ENCODE data around the gene FUCA1. TPM values are rescaled to one million over a fixed set of nuclear protein-coding genes. Genes with fewer than 3 reads are reported as not detected.
A peak's percentile ranks its signal among the peaks of the same experiment; 100 is the strongest.
"Not testable (repeated sequence)": the region's sequence is repeated elsewhere in the genome, so short reads cannot be mapped to it uniquely, and the experiment has no call there.

Gene FUCA1
- total RNA-seq = 40.6 TPM
- long read RNA-seq, transcript FUCA1-201 (8 exons, 2,047 nt) = major isoform, 227 of 235 reads
- long read RNA-seq, partial matches to known transcripts = 4 of 235 reads
- long read RNA-seq, other reads (novel, unspliced or antisense) = 4 of 235 reads

DNA sequence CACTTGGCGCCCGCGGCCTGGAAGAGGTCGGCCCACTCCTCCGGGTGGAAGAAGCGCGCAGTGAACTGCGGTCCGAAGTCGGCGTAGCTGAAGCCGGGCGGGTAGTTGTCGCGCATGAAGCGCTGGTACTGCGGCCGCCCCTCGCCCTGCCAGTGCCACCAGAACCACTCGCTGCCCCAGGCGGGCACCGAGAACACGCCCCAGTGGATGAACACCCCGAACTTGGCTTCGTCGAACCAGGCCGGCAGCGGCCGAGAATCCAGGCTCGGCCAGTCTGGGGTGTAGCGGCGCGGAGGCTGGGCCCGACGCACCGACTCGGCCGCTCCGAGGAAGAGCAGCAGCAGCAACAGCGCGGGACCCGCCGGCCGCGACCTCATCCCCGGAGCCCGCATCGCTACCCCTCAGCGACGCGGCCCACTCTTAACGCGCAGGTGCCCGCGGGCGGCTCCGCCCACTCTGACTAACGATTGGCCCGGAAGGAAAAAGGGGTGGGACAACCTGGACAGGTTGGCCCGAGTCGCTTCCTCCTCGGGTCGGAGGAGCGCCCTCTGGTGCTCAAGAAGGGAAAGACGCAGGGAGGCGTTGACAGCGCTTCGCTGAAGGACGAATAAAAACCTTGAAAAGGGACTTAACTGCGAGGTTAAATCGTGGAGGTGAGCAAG lies at the start of gene FUCA1:
Gene FUCA1 (minus strand): TSS at position 396 of the 662 bp plus-strand sequence. CDS start 4 bp downstream, at position 392.
- peak; percentile 95 for DNase-seq (ENCODE audit: low spot score)

DNA sequence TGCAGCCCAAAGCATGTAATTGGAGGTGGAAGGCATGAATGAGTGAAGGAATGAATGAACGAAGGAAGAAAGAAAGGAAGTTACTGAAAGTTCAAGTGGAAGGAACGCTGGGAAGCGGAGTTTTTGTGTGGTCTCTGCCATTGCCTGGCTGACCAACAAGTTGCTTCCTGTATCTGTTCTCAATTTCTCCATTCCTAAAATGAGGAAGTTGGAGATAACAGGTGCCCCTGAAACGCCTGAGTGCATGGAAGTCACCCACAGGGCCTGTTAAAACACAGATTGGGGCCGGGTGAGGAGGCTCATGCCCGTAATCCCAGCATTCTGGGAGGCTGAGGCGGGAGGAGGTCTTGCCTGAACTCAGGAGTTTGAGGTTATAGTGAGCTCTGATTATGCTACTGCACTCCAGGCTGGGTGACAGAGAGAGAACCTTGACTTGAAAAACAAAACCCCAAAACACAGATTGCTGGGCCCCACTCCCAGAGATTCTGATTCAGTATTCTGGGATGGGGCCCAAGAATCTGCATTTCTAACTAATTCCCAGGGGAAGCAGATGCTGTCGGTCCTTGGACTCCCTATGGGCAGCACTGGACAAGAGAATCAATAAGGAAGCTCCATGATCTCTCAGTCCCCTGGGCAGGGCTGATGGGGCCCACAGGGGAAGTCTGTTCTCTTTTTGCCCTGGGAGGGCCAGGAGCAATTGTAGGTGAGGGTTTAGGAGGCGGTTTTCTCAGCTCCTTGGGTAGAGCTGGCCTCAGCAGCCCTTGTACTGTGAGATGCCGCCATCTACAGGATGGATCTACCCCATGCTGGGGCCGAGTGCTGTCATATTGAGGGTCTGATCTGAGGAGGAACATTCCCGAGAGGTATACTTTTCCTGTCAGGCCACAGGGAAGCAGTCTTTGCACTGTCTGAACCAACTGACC lies 48.4 kb upstream of the FUCA1 start:
- DNase-seq (ENCODE audit: low spot score) = no peak

DNA sequence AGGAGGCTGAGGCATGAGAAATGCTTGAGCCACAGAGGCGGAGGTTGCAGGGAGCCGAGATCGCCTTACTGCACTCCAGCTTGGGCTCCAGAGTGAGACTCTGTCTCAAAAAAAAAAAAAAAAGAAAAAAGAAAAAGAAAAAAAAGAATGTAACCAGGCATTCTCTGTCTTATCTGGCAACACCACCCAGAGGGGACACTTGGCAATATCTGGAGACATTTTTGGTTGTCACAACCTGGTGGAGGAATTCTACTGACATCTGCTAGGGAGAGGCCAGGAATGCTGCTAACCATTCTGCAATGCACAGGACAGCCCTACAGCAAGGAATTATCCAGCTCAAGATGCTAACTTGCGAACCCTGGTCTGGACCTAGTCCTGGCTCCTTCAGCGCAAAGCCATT lies 47.4 kb upstream of the FUCA1 start:
- no peak for DNase-seq (ENCODE audit: low spot score)

DNA sequence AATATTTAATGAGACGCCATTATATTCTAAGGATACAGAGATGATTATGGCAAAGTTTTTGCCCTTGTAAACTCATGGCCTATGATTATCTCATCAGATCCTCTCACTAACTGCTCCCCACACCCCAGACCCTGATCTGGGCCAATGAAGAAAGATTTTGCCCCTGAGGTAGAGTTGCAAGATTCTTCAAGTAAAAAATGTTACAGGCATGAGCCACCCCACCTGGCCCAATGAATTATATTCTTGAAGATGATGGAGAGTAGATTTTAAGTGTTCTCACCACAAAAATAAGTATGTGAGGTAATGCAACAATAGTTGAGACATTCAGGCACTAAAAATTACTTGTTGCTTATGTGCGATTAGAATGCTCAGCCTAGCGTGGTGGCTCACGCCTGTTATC lies 46.8 kb upstream of the FUCA1 start:
- no peak for DNase-seq (ENCODE audit: low spot score)

DNA sequence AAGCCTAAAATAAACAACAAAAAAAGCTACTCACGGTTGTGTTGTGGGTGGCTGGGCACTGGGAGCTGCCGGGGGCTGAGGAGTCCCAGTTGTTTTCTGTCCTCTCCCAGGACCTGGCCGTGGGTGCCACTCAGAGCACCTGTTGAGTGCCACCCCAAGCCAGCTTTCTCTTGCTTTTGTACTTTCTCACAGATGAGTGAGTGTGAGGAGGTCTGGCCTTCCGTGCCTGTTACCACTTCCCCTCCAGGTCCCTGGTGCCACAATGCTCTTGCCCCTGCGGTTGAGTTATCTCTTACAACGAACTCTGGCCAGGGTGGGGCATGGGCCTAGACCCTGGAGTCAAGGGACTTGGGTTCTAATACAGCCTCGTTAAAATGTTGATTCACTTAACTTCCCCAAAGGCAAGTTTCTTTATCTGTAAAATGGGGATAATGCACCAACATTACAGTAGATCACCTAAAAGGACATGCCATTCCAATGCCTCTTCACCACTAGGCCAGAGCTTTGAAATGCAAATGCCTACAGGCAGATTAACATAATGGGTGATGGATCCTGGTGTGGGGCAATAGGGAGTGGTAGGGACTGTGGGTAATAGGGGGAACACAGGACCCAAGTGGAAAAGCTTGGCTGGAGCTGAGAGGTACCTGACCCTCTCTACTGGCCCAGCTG lies 45.3 kb upstream of the FUCA1 start, which contains the start of gene CNR2:
Gene CNR2 (minus strand): TSS at position 151 of the 669 bp plus-strand sequence. CDS start 37,745 bp downstream, outside the sequence.
- no peak for DNase-seq (ENCODE audit: low spot score)

DNA sequence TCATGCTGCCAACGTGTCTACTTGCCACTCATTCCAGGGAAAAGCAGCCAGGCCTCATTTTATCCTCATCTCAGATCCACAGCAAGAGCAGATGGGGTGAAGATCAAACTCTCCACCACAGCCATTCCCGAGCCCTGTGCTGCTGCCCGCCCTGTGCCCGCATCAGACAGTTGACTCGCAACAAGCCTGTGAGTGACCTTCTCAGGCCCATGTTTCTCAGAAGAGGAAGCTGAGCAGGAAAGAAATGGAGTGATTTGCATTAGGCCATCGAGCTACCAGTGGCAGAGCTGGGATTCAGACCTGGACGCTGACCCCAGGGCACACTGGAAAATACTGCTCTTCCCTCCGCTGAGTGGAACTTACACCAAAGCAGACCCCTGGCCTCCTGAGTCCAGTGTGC lies 43.8 kb upstream of the FUCA1 start:
- no peak for DNase-seq (ENCODE audit: low spot score)

DNA sequence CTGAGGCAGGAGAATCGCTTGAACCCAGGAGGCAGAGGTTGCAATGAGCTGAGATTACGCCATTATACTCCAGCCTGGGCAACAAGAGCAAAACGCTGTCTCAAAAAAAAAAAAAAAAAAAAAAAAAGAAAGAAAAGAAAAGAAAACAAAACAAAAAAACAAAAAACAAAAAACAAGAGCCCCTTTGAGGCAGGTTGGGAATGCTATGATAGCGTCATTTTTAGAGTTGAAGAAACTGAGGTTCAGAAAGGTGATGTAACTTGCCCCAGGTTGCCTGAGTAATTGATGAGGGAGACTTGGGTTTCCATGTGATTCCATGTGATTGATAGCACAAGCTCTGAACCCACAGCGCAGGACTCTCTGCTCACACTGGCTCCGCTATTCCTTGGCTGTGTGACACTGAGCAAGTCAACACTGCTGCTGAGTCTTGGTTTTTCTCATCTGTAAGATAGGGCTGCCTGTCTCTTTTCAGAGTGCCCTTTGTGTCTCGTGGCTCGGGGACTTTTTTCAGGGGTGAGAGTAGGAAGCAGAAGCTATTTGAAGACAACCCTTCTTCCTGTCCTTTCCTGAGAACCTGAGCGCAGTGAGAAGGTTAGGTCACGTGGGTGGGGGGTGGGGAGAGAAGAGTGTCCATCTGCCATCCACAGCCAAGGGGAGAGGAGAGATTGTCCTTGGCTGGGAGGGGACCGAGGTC lies 42.6 kb upstream of the FUCA1 start:
- no peak for DNase-seq (ENCODE audit: low spot score)

DNA sequence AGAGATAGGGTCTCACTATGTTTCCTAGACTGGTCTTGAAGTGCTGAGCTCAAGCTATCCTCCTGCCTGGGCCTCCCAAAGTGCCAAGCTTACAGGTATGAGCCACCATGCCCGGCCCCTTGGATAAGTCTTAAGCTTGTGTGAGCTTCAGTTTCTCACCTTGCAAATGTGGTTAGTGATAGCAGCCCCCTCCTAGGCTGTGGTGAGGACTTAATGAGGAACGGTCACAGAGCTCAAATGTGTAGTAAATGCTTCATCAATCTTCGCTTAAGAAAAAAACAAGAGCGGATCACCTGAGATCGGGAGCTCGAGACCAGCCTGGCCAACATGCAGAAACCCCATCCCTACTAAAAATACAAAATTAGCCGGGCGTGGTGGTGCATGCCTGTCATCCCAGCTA lies 42.1 kb upstream of the FUCA1 start:
- DNase-seq (ENCODE audit: low spot score) = no peak

DNA sequence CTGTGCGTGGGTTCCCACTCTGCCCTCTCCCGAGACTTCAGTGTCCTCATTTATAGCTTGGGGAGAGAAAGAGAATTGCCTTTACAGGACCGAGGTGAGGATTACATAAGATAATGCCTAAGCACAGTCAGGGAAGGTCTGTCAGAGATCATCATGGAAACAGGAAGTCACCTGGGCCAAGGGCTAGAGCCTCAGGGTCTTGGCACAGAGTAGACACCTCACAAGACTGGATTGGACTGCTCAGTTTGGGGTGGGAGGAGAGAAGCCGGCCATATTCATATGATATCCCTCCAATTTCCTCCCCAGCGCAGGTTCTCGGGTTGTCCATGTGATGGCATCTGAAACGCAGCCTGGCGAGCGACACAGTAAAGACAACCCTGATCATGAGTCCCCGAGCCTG lies 41.3 kb upstream of the FUCA1 start:
- DNase-seq (ENCODE audit: low spot score) = no peak

DNA sequence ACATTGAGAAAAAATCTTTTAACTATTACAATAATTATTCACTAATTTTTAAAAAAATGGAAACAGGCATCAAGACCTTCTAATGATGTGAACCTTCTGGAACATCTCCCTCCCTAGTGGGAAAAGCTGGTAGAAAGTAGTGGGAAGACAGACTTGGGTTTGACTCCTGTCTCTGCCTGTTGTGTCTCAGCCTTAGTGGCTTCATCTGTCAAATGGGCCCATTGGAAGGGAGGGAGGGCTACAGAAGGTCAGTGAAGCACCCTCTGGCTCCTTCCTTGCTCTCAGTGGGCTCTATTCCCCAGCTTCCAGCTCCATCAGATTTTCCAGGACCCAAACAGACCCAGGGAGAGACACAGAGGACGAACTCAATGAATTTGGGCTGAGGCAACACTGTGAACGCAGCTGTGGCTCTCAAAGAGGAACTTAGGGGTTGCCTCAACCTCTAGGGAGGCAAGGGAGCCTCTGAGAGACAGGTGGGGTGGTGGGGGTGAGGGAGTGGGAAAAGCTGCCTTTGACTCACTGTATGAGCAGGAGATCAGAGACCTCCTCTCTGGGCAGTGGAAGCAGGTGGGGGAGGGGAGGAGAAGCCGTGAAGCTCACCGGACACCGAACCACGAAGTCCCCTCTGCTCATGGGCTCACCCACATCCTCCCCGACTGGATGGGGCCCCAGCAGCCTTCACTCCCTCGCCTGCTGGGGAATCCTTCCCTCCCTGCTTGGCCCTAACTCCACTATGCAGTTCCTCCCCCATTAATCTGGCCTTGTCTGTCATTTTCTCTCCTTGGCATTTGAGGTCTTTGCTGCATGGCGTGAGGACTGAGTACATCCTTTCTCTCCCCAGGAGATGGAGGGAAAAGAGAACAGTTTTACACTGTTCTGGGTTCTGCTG lies 40.6 kb upstream of the FUCA1 start:
- no peak for DNase-seq (ENCODE audit: low spot score)

DNA sequence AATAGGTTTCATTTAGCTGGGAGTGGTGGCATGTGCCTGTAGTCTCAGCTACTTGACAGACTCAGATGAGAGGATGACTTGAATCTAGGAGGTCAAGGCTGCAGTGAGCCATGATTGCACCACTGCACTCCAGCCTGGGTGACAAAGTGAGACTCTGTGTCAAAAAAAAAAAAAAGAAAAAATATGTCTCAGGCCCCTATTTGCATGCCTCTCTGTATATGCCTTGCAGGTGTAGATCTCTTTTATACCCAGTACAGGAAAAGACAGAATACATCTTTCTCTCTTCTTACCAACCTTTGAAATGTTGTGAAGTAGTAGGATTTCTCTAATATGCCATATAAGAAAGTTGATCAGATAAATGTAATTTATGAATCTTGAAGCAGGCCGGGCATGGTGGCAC lies 38.6 kb upstream of the FUCA1 start:
- DNase-seq (ENCODE audit: low spot score) = no peak

DNA sequence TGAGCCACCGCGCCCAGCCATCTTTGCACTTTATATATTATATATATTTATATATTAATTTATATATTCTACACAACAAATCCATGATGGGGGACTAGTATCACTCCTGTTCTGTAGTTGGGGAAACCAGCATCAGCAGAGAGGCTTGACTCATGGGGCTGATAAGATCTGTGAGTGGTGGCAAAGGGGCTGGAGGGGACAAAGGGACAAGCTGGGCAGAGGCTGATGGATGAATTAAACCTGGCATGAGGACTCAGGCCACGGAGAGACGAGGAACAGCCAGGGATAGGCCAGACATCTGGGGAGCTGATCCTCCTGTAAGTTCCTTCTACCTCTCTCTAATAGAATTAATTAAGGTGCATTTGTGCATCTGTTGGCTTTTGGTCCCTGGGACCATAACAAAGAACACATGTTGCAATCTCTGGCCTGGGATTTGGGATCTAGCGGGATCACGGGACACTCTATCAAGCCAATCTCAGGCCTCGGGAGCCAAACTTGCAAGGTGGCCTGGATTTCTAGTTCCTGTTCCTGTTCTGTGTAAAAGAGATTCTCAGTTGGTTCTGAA lies 37.5 kb upstream of the FUCA1 start:
- DNase-seq (ENCODE audit: low spot score) = no peak

DNA sequence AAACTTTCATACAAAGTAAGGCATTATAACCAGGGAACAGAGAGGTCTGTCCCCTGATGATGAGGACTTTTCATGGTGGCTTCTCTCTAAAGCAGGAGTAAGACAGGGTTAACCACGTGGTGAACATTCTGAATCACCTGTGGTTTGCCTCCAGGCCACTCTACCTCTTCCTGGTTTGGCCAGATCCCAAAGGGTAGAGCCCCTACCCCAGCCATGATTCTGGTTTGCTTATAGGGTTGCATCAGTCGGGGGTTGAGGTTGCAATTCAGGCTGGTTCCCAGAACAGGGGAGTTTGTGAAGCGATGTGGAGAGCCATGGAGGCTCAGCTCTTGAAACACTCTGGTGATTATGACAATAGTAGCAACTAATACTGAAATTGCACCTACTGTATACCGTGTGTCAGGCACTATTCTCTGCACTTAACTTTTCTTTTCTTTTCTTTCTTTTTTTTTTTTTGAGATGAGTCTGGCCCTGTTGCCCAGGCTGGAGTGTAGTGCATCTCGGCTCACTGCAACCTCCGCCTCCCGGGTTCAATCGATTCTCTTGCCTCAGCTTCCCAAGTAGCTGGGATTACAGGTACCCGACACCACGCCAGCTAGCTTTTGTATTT lies 36.8 kb upstream of the FUCA1 start:
- DNase-seq (ENCODE audit: low spot score) = no peak

DNA sequence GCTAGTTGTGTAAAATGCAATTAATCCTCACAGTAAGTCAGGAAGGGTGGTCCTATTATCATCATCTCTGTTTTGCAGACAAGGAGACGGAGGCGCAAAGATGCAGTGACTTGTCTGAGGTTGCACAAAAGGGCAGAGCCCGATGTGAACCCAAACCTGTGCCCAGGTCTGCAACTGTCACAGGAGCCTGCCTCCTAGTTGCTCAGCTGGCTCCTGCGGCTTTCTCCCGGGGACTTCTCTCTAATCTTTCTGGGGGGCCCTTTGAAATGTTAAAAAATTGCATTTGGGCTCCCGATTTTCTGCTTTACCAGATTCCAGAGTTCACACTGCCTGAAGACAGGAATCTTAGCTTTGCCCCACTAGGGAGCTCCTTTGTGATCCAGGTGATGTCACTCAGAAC lies 35.7 kb upstream of the FUCA1 start:
- DNase-seq (ENCODE audit: low spot score) = no peak

DNA sequence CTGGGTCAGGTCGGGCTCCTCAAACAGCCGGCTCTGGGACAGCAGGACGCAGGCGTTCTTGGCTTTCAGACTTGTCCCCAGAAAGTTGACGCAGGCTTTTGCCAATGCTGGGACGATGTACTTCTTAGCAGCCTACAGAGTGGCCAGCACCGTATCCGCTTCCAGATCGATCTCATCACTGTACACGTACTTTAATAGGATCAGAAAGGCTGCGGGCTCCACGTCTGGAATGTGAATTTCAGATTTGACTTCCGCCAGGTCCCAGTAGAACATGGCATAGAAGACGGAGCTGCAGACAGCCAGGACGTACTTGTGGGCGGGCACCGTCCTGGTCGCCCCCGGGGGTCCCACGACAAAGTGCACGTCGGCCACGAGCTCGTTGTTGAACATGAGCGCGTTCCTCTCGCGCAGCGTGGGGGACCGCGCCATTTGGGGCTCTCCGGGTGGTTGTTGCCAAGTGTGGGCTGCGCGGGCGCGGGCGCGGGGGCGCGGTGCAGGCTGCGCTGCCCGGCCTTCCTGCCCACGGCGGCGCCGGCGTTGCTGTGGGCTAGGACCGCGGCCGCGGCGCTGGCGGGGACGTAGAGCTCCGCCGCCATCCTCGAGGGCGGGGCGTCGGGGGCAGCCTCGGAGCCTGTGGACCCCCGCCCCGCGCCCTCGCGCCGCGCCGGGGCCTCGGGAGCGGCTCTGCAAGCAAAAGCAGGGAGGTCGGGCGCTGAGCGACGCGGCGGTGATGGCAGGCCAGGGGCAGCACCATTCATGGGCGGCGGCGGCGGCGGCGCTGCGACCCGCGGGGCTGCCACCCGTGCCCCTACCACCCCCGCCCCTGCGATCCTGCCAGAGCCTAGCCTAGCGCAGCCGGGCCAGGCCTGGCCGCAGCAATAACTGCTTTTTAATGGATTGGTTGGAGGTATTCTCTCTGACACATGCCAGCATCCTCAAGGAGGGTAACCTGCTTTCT lies 34.5 kb upstream of the FUCA1 start:
- no peak for DNase-seq (ENCODE audit: low spot score)

DNA sequence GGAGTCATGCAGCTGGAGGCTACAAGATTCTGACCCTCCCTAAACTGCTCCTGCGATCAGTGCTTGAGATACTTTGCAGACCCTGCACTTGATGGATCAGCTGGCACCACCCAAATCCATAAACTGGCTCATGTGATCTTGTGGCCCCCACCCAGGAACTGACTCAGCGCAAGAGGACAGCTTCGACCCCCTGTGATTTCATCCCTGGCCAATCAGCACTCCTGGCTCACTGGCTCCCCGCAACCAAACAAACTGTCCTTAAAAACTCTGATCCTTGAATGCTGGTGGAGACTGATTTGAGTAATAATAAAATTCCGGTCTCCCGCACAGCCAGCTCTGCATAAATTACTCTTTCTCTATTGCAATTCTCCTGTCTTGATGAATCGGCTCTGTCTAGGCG lies 31.9 kb upstream of the FUCA1 start:
- not testable (repeated sequence) for DNase-seq (ENCODE audit: low spot score)

DNA sequence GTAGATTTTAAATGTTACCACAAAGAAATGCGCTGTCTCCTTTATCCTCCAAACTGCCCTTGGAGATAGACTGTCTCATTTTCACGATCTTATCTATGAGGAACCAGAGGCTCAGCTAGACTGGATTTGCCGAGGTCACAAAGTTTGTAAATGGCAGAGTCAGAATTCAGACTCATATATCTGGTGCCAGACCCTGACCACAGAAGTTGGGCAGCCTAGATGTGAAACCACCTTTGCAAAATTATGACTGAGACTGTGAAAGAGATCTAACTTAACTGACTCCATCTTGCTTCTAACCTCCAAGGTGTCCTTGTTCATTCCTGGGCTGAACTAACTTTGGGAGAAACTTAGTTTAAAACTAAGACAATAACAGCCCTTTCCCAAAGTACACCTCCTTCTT lies 31.0 kb upstream of the FUCA1 start:
- no peak for DNase-seq (ENCODE audit: low spot score)

DNA sequence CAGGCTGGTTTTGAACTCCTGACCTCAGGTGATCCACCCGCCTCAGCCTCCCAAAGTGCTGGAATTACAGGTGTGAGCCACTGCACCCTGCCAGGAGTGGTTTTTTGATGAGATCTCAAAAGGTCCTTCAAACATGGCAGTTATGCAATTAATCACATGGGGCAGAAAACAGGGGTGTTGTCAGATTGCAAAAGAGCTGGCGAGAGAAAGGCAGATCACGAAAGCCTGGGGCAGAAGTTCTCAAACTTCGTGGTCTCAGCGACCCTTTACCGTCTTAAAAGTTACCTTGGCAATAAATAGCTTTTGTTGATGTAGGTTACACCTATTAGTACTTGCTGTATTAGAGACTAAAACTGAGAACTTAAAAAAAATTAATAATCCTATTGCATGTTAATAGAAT lies 29.0 kb upstream of the FUCA1 start:
- DNase-seq (ENCODE audit: low spot score) = no peak

Data from mesenteric fat pad (tissue), 1 donor.